ENCODE data around the gene SYT12. TPM values are rescaled to one million over a fixed set of nuclear protein-coding genes. Genes with fewer than 3 reads are reported as not detected.

The SYT12 gene
- total RNA-seq, 1 donor from 2014 or later, result not detected

- Mint-ChIP-seq H3K27me3 (no peaks in the 10 kb centered on the region), H3K36me3 (ENCODE audit: low read depth) (no peaks in the 10 kb centered on the region), H3K4me3 (no peak overlapping the region), H3K27ac (peak overlapping the region; percentile 1), H3K4me1 (peaks cover 24% of the 10 kb centered on the region), H3K9me3 (no peaks in the 10 kb centered on the region)
- DNase-seq, result no peak
- intact Hi-C loops (cut with micrococcal nuclease), result no loop called here
Measured at GRCh38 chr11:67098799-67099429, 76.0 kb downstream of the SYT12 start.

- no peaks in the 10 kb centered on the region for H3K36me3 Mint-ChIP-seq (ENCODE audit: low read depth)
- no peaks in the 10 kb centered on the region for H3K27me3 Mint-ChIP-seq
- intact Hi-C loops (cut with micrococcal nuclease), result no loop called here
- H3K4me3 Mint-ChIP-seq, result no peak overlapping the region
- H3K4me1 Mint-ChIP-seq, result peaks cover 28% of the 10 kb centered on the region
- H3K9me3 Mint-ChIP-seq, result no peaks in the 10 kb centered on the region
- H3K27ac Mint-ChIP-seq, result peak overlapping the region; percentile 60
- DNase-seq, result no peak
Measured at GRCh38 chr11:67099831-67100324, 76.9 kb downstream of the SYT12 start.

Other genes starting within 250 kb of the SYT12 start
- 28.5 and 32.9 TPM in 2 replicates for gene RCE1, start 179.7 kb upstream of the SYT12 start, total RNA-seq
- gene LRFN4, start 166.1 kb upstream of the SYT12 start, total RNA-seq, result 51.9 and 55.6 TPM in 2 replicates
- gene PC, start 64.8 kb upstream of the SYT12 start, total RNA-seq, result 13.1 and 15.7 TPM in 2 replicates
- gene C11orf86, start 47.8 kb upstream of the SYT12 start, total RNA-seq, result not detected in 2 replicates
- 0.35 TPM in 1 of 2 replicates, not detected in the other for gene RHOD, start 33.7 kb downstream of the SYT12 start, total RNA-seq
- 102 and 103 TPM in 2 replicates for gene KDM2A, start 96.1 kb downstream of the SYT12 start, total RNA-seq
- 244 and 248 TPM in 2 replicates for gene GRK2, start 243.3 kb downstream of the SYT12 start, total RNA-seq